Measurements from ENCODE around the gene RGS14. TPM values are rescaled to one million over a fixed set of nuclear protein-coding genes. Genes with fewer than 3 reads are reported as not detected.
"Not testable (repeated sequence)": the region's sequence is repeated elsewhere in the genome, so short reads cannot be mapped to it uniquely, and the experiment has no call there.

Gene RGS14
- total RNA-seq, 1 donor from 2014 or later: 6.2 TPM

GRCh38 chr5:177359860-177360259, 2.1 kb downstream of the RGS14 start:
- no peaks in the 10 kb centered on the region for H3K36me3 Mint-ChIP-seq (ENCODE audit: unreplicated experiment)
- no peak overlapping the region for H3K27ac Mint-ChIP-seq (ENCODE audit: unreplicated experiment)
- H3K4me3 Mint-ChIP-seq (ENCODE audit: unreplicated experiment): no peak overlapping the region

GRCh38 chr5:177360740-177361139, 3.0 kb downstream of the RGS14 start:
- DNase-seq (ENCODE audit: extremely low spot score, unreplicated experiment); H3K4me1 Mint-ChIP-seq (ENCODE audit: unreplicated experiment); H3K4me3 Mint-ChIP-seq (ENCODE audit: unreplicated experiment); H3K27ac Mint-ChIP-seq (ENCODE audit: unreplicated experiment); H3K9me3 Mint-ChIP-seq (ENCODE audit: unreplicated experiment); H3K36me3 Mint-ChIP-seq (ENCODE audit: unreplicated experiment): not testable (repeated sequence)
- peaks cover 22% of the 10 kb centered on the region for H3K27me3 Mint-ChIP-seq (ENCODE audit: unreplicated experiment)

More at GRCh38 chr5:177359860-177360259, 2.1 kb downstream of the RGS14 start:
- TF ChIP-seq CTCF (IDR thresholded peaks at IDR 0.05): no peak
- DNase-seq (ENCODE audit: extremely low spot score, unreplicated experiment): no peak
- Mint-ChIP-seq H3K4me1 (ENCODE audit: unreplicated experiment) (peaks cover 6% of the 10 kb centered on the region), H3K27me3 (ENCODE audit: unreplicated experiment) (peaks cover 22% of the 10 kb centered on the region), H3K9me3 (ENCODE audit: unreplicated experiment) (no peaks in the 10 kb centered on the region)

GRCh38 chr5:177361418-177362291, 3.9 kb downstream of the RGS14 start:
- no peak overlapping the region for H3K4me3 Mint-ChIP-seq (ENCODE audit: unreplicated experiment)
- no peaks in the 10 kb centered on the region for H3K9me3 Mint-ChIP-seq (ENCODE audit: unreplicated experiment)
- H3K36me3 Mint-ChIP-seq (ENCODE audit: unreplicated experiment): no peaks in the 10 kb centered on the region
- TF ChIP-seq CTCF (IDR thresholded peaks at IDR 0.05): no peak
- no peak for DNase-seq (ENCODE audit: extremely low spot score, unreplicated experiment)
- H3K27ac Mint-ChIP-seq (ENCODE audit: unreplicated experiment): no peak overlapping the region
- H3K4me1 Mint-ChIP-seq (ENCODE audit: unreplicated experiment): peaks cover 12% of the 10 kb centered on the region
- H3K27me3 Mint-ChIP-seq (ENCODE audit: unreplicated experiment): peaks cover 19% of the 10 kb centered on the region

- no peaks in the 10 kb centered on the region for H3K36me3 Mint-ChIP-seq (ENCODE audit: unreplicated experiment)
- TF ChIP-seq CTCF (IDR thresholded peaks at IDR 0.05): no peak
- no peak overlapping the region for H3K4me3 Mint-ChIP-seq (ENCODE audit: unreplicated experiment)
- H3K4me1 Mint-ChIP-seq (ENCODE audit: unreplicated experiment): peaks cover 16% of the 10 kb centered on the region
- DNase-seq (ENCODE audit: extremely low spot score, unreplicated experiment): no peak
- no peaks in the 10 kb centered on the region for H3K9me3 Mint-ChIP-seq (ENCODE audit: unreplicated experiment)
- no peak overlapping the region for H3K27ac Mint-ChIP-seq (ENCODE audit: unreplicated experiment)
- peaks cover 13% of the 10 kb centered on the region for H3K27me3 Mint-ChIP-seq (ENCODE audit: unreplicated experiment)
Measured at GRCh38 chr5:177362292-177362609, 4.5 kb downstream of the RGS14 start.

GRCh38 chr5:177362610-177363507, 5.1 kb downstream of the RGS14 start:
- Mint-ChIP-seq H3K4me1 (ENCODE audit: unreplicated experiment) (peaks cover 16% of the 10 kb centered on the region), H3K36me3 (ENCODE audit: unreplicated experiment) (no peaks in the 10 kb centered on the region)

More at GRCh38 chr5:177362610-177363507, 5.1 kb downstream of the RGS14 start:
- Mint-ChIP-seq H3K27me3 (ENCODE audit: unreplicated experiment) (peaks cover 9% of the 10 kb centered on the region), H3K9me3 (ENCODE audit: unreplicated experiment) (no peaks in the 10 kb centered on the region), H3K4me3 (ENCODE audit: unreplicated experiment) (peak overlapping the region; percentile 71), H3K27ac (ENCODE audit: unreplicated experiment) (no peak overlapping the region)
- TF ChIP-seq CTCF (IDR thresholded peaks at IDR 0.05): no peak
- no peak for DNase-seq (ENCODE audit: extremely low spot score, unreplicated experiment)
